ENCODE results near the gene ERBB3.
A peak's percentile ranks its signal among the peaks of the same experiment; 100 is the strongest.
"Not testable (repeated sequence)": the region's sequence is repeated elsewhere in the genome, so short reads cannot be mapped to it uniquely, and the experiment has no call there.

The ERBB3 gene

GRCh38 chr12:56117082-56117706 lies 37.2 kb downstream of the ERBB3 start:
- H3K4me3 Mint-ChIP-seq = peak overlapping the region; percentile 100
- H3K27ac Mint-ChIP-seq = peak overlapping the region; percentile 91
- not testable (repeated sequence) for ATAC-seq, H3K27me3 Mint-ChIP-seq, H3K9me3 Mint-ChIP-seq
- peaks cover 30% of the 10 kb centered on the region for H3K4me1 Mint-ChIP-seq
- peaks cover 44% of the 10 kb centered on the region for H3K36me3 Mint-ChIP-seq

GRCh38 chr12:56117778-56118687 lies 38.1 kb downstream of the ERBB3 start, which contains the start of gene ZC3H10:
Gene ZC3H10 (plus strand): TSS chr12:56118266. CDS start chr12:56120563, 2,297 bp downstream.
- H3K4me1 Mint-ChIP-seq = peaks cover 30% of the 10 kb centered on the region
- peak within 1 kb of the TSS; percentile 100 for H3K4me3 Mint-ChIP-seq
- H3K27ac Mint-ChIP-seq = peak within 1 kb of the TSS; percentile 91
- no peaks in the 10 kb centered on the region for H3K9me3 Mint-ChIP-seq
- peak; percentile 94 for ATAC-seq
- H3K27me3 Mint-ChIP-seq = no peaks in the 10 kb centered on the region
- peaks cover 37% of the 10 kb centered on the region for H3K36me3 Mint-ChIP-seq

GRCh38 chr12:56118688-56119357 lies 38.9 kb downstream of the ERBB3 start:
- peak; percentile 3 for ATAC-seq
- Mint-ChIP-seq H3K9me3 (no peaks in the 10 kb centered on the region), H3K27me3 (no peaks in the 10 kb centered on the region), H3K36me3 (peaks cover 29% of the 10 kb centered on the region), H3K4me3 (peak overlapping the region; percentile 100), H3K27ac (peak overlapping the region; percentile 91), H3K4me1 (peaks cover 30% of the 10 kb centered on the region)

DNA sequence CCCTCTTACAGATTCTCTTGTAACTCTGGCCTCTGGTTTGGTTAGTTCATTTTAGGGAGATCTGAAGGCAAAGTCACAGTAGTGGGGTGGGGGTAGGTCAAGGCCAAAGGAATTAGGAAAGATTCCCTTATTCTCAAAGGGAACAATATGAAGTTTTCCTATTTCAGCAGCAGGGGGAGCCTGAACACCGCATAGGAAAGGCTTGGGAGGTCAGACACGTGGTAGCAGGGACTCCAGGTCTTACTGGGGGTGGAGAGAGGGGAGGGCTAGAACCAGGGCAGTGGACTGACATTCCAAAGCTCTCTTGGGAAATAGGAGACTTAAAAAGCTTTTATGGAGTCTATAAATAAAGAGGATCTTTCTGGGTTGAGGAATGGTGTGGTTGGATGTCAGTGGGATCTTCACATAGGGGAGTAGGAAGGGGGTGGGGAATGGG lies 39.4 kb downstream of the ERBB3 start:
- Mint-ChIP-seq H3K36me3 (peaks cover 26% of the 10 kb centered on the region), H3K9me3 (no peaks in the 10 kb centered on the region)
- ATAC-seq = no peak

DNA sequence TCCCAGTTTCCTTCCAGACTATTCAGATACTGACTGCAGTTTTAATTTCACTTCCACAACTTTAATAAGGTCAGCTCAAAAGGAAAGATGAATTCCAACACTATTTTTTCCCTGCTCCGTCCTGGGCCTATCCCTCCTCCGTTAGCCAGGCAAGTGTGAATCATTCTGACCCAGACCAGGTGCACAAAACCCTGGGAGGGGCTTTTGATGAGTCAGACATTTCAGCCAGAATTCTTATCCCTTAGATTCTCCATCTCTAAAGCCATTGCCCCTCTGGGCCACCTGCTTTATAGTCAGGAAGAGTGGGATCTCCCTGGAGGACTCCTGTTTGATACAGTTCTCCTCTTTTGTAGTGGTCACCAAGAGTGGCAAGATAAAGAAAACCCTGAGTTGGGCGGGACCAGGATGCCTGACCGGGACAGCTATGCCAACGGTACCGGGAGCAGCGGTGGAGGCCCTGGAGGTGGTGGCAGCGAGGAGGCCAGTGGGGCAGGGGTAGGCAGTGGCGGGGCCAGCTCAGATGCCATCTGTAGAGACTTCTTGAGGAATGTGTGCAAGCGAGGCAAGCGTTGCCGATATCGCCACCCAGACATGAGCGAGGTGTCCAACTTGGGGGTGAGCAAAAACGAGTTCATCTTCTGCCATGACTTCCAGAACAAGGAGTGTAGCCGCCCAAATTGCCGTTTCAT lies 40.3 kb downstream of the ERBB3 start:
- ATAC-seq = no peak
- H3K27ac Mint-ChIP-seq = no peak overlapping the region
- no peaks in the 10 kb centered on the region for H3K27me3 Mint-ChIP-seq
- no peaks in the 10 kb centered on the region for H3K9me3 Mint-ChIP-seq
- peaks cover 26% of the 10 kb centered on the region for H3K36me3 Mint-ChIP-seq
- H3K4me3 Mint-ChIP-seq = no peak overlapping the region
- peaks cover 30% of the 10 kb centered on the region for H3K4me1 Mint-ChIP-seq

More for the DNA sequence above, 39.4 kb downstream of the ERBB3 start:
- Mint-ChIP-seq H3K4me3 (peak overlapping the region; percentile 100), H3K27ac (peak overlapping the region; percentile 91), H3K4me1 (peaks cover 30% of the 10 kb centered on the region), H3K27me3 (no peaks in the 10 kb centered on the region)

- peaks cover 36% of the 10 kb centered on the region for H3K4me1 Mint-ChIP-seq
- ATAC-seq = no peak
- H3K36me3 Mint-ChIP-seq = peaks cover 26% of the 10 kb centered on the region
- no peak overlapping the region for H3K4me3 Mint-ChIP-seq
- no peaks in the 10 kb centered on the region for H3K27me3 Mint-ChIP-seq
- H3K9me3 Mint-ChIP-seq = no peaks in the 10 kb centered on the region
- H3K27ac Mint-ChIP-seq = peak overlapping the region; percentile 27
Observed at GRCh38 chr12:56121204-56121870, 41.4 kb downstream of the ERBB3 start.

DNA sequence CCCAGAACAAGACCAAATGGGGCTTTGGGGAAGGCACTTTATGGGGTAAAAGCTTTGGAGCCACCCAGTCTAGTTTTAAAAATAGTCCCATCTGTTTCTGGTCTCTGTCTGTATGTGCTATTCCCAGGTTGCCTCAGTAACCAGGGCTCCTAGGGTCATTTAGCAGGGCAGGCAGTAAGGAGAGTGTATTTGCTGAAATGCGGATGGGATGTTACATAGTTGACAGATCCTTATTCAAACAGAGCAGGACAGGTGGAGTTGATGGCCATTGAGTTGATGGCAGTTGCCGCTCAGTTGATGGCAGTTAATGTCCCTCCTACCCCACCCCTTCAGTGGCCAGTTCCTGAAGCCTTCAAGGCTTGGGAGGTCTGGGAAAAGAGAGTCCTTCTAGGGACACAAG lies 42.7 kb downstream of the ERBB3 start:
- Mint-ChIP-seq H3K9me3 (no peaks in the 10 kb centered on the region), H3K27me3 (no peaks in the 10 kb centered on the region), H3K4me1 (peaks cover 47% of the 10 kb centered on the region), H3K27ac (peak overlapping the region; percentile 27), H3K36me3 (peaks cover 13% of the 10 kb centered on the region), H3K4me3 (no peak overlapping the region)
- ATAC-seq = no peak

- H3K4me1 Mint-ChIP-seq = peaks cover 49% of the 10 kb centered on the region
- peak overlapping the region; percentile 40 for H3K27ac Mint-ChIP-seq
- no peak overlapping the region for H3K4me3 Mint-ChIP-seq
- ATAC-seq = no peak
- peaks cover 10% of the 10 kb centered on the region for H3K36me3 Mint-ChIP-seq
- no peaks in the 10 kb centered on the region for H3K27me3 Mint-ChIP-seq
- H3K9me3 Mint-ChIP-seq = no peaks in the 10 kb centered on the region
Observed at GRCh38 chr12:56124133-56124532, 44.2 kb downstream of the ERBB3 start.

- Mint-ChIP-seq H3K27me3 (no peaks in the 10 kb centered on the region), H3K36me3 (peaks cover 17% of the 10 kb centered on the region), H3K27ac (peak overlapping the region; percentile 93), H3K9me3 (no peaks in the 10 kb centered on the region), H3K4me1 (peaks cover 58% of the 10 kb centered on the region), H3K4me3 (peak overlapping the region; percentile 17)
- no peak for ATAC-seq
Observed at GRCh38 chr12:56126732-56127239, 46.8 kb downstream of the ERBB3 start.

DNA sequence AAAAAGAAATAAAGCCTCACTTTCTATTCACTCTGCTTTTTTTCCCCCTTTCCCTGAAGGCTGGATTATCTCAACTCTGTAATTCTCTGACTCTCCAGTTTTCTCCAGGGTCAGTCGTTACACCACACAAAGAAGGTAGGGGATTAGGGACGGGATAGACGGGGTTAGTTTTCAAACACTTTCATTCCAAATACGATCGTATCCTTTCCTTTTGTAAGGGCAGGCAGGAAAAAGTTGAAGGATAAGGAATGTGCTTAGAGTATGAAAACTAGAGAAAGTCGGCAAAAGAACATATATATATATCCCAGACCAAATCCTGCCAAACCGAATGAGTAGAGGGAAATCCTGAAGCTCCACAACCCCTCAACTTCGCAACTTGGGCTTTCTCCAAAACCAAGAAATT lies 47.5 kb downstream of the ERBB3 start:
- no peak for ATAC-seq
- peak overlapping the region; percentile 93 for H3K27ac Mint-ChIP-seq
- H3K4me1 Mint-ChIP-seq = peaks cover 65% of the 10 kb centered on the region
- H3K27me3 Mint-ChIP-seq = no peaks in the 10 kb centered on the region
- no peaks in the 10 kb centered on the region for H3K9me3 Mint-ChIP-seq
- H3K36me3 Mint-ChIP-seq = peaks cover 24% of the 10 kb centered on the region
- peak overlapping the region; percentile 100 for H3K4me3 Mint-ChIP-seq

DNA sequence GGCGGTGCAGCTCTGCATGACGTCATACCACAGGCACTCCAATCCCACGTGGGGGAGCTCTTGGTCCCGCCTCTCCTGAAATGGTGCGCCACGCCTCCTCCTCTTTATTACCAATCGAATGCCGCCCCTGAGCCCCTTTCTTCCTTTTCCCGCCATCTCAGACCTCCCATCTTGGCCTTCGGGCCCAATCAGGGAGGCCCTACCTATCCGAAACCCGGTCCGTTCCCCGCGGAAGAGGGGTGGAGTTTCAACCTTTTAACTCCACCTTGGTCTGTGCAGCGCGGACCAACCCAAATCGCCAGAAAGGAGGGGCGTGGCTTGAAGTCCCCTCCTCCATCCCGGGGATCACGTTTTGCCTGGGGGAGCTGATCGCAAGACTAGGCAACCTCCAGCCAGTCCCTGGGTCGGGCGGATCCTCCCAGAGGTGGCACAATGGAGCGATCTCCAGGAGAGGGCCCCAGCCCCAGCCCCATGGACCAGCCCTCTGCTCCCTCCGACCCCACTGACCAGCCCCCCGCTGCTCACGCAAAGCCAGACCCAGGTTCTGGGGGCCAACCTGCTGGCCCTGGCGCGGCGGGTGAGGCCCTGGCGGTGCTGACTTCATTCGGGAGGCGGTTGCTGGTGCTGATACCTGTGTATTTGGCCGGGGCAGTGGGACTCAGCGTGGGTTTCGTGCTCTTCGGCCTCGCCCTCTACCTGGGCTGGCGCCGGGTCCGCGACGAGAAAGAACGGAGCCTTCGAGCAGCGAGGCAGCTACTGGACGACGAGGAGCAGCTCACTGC lies 48.1 kb downstream of the ERBB3 start, which contains the start of gene ESYT1:
Gene ESYT1, plus strand, starts transcription at position 380 of the 782 bp plus-strand sequence. Its CDS starts 53 bp downstream, at position 433.
- Mint-ChIP-seq H3K27ac (peak within 1 kb of the TSS; percentile 93), H3K27me3 (no peaks in the 10 kb centered on the region), H3K36me3 (peaks cover 27% of the 10 kb centered on the region), H3K4me3 (peak within 1 kb of the TSS; percentile 100), H3K9me3 (no peaks in the 10 kb centered on the region), H3K4me1 (peaks cover 68% of the 10 kb centered on the region)
- peak; percentile 97 for ATAC-seq

- H3K4me1 Mint-ChIP-seq = peaks cover 68% of the 10 kb centered on the region
- peak overlapping the region; percentile 100 for H3K4me3 Mint-ChIP-seq
- H3K27me3 Mint-ChIP-seq = no peaks in the 10 kb centered on the region
- H3K36me3 Mint-ChIP-seq = peaks cover 33% of the 10 kb centered on the region
- peak overlapping the region; percentile 93 for H3K27ac Mint-ChIP-seq
- H3K9me3 Mint-ChIP-seq = no peaks in the 10 kb centered on the region
- ATAC-seq = no peak
Observed at GRCh38 chr12:56128670-56129205, 48.8 kb downstream of the ERBB3 start.

DNA sequence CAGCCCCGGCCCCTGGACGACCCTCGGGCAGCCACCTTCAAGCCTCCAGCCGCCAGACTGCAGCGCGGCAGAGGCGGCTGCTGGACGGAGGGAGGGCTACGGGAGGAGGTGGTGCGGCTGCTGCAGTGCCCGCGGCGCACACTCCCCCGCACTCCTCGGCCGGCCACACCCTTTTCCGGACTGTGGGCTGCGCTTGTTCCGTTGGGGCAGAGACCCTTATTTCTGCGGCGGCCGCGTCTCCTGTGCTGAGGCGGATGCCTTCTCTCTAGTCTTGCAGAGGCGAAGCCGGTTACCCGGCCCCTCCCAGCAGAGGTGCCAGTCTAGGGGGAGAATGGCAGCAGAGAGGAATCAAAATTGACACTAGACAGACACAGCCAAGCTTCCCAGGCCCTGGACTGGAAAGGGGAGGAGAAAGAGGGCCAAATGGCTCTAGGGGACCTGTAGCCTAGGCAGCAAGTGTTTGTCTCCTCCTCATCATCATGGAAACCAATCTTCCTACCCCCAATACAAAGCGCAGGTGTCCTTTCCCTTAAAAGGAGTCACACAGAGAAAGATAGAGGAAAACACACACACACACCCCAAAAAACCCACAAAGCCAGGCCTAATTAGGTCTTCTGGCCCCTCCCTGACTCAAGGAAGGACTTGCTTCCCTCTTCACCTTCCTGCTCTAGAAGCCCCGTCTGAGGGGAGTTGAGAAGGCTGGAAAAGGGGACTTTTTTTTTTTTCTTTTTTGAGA lies 49.4 kb downstream of the ERBB3 start:
- peaks cover 68% of the 10 kb centered on the region for H3K4me1 Mint-ChIP-seq
- peaks cover 39% of the 10 kb centered on the region for H3K36me3 Mint-ChIP-seq
- no peaks in the 10 kb centered on the region for H3K27me3 Mint-ChIP-seq
- ATAC-seq = peak; percentile 69
- H3K4me3 Mint-ChIP-seq = peak overlapping the region; percentile 100
- H3K27ac Mint-ChIP-seq = peak overlapping the region; percentile 93
- no peaks in the 10 kb centered on the region for H3K9me3 Mint-ChIP-seq

Measured in stimulated activated memory B cell treated with anti-CD40 and anti-IgM and Interleukin-4, amounts not matched to agents 10 μg/mL and 1 μg/mL and 100 μg/mL, for 72 hours (primary cell).